GDM1 (cell line): ENCODE measurements around the gene FRMD5.

Source experiments
- DNase-seq: peaks from one replicate; lab custom pipeline; 2025; lab: John Stamatoyannopoulos, UW

Gene FRMD5

DNA sequence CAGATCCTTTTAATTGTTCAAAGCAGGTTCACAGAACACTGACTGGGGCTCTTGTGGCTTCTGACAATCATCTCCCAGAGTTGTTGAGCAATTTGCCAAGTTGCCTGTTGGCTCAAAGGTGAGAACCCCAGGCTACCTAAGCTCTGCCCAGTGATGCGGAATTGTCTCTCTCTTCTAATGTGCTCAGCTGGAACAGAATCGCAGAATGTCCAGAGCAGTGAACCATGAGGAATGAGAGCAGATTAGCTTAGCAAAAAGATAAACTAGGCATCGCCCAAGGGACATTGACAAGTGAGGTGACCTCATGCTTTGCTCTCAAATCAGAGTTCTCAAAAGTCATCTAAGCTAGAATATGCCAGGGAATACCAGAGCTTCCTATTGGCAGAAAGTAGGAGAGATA is 220.2 kb downstream of the FRMD5 start:
- DNase-seq = no peak

GRCh38 chr15:43969802-43970375 is 225.2 kb downstream of the FRMD5 start:
- no peak for DNase-seq

- DNase-seq = no peak
Observed at GRCh38 chr15:43968551-43968950, 226.5 kb downstream of the FRMD5 start.

GRCh38 chr15:43966646-43967045 is 228.4 kb downstream of the FRMD5 start:
- no peak for DNase-seq

- no peak for DNase-seq
Observed at GRCh38 chr15:43958861-43959330, 236.2 kb downstream of the FRMD5 start.

DNA sequence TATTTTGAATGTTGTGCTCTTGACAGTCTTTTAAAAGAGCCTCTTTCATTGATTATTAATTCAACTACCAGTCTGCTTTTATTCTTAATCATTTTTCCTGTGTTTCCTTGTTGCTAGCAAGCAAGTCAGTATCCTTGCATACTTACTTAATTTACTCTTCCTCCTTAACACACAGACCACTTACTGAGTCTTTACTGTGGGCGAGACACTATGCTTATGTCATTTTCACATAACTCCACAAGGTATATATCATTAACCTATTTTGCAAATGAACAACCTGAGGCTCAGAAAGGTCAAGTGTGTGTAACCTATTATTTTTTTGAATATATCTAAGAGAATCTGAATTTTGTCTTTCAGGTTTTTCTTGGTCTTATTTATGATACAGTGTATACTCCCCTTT is 237.3 kb downstream of the FRMD5 start:
- no peak for DNase-seq

DNA sequence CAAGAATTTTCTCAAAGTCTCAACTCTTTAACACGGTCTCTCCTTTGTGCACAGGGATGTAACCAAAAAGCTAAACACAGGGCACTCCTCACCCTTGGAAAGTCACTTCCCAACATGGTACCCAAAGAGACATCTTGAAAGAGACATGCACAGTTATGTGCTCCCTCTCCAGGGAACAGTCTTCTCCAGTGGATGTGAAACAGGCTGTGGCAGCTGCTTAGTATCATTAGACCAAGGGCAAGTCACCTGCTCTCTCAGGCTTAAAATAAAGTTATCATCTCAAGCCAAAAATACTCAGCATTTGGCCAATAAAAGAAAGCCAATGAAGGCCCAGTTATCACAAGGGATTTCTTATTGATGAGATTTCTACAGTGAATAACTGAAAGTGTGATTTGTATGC is 239.9 kb downstream of the FRMD5 start:
- DNase-seq = no peak

DNA sequence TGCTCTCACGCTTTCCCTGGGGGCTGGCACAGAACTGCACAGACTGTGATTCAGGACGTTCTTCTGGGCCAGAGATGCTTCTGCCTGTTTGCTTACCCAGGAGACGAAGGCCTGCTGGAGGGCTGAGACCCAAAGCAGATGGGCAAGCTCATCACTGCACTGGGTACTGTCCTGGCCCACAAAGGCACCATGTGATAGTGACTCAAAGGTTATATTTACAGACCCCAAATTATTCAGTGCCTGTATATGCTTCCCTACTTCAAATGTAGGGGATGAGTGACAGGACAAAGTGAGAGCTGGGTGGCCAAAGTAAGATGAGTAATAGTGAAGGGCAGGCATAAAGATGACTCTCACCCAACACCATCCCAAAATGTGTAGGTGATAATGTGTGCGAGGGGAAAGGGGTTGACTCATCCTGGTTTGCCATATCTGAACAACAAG is 240.9 kb downstream of the FRMD5 start:
- no peak for DNase-seq

- no peak for DNase-seq
Observed at GRCh38 chr15:43953402-43953801, 241.7 kb downstream of the FRMD5 start.

DNA sequence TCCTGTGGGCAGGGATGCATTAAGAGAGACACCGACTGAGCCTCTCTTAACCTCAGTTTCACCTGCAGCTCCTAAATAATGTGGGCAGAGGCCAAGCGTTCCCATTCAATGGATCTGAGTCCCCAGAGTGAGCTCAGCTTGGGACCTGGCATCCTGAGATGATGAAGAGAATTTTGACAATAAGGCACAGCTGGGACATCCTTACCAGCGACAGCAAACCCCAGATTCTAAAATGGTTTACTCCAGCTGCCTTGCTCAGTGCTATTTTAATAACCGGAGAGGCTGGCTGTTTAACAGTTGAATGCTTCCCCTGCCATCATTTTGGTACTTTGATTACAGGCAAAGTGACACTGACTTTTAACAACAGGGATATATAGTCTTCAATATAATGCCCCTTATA is 244.5 kb downstream of the FRMD5 start:
- DNase-seq = no peak

- no peak for DNase-seq
Observed at GRCh38 chr15:43948691-43949325, 246.3 kb downstream of the FRMD5 start.

GRCh38 chr15:43943511-43943910 is 251.6 kb downstream of the FRMD5 start:
- no peak for DNase-seq

DNA sequence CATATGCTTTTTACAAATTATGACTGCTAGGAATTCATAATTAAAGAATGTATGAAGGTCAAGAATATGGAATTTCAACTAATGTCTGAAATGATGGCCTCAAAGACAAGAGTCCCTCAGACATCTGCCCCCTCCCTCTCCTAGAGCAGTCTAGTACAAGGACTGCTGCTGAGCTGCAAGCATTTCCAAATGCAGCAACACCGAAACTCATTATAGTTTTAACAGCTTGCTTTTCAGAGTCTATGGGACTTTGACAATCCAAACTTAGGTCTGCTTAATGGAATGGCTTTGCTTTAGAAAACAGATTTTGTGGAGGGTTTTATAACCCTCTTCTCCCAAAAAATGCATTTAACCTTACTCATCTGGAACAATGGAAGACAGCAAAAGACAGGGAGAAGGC is 252.9 kb downstream of the FRMD5 start:
- DNase-seq = no peak

DNA sequence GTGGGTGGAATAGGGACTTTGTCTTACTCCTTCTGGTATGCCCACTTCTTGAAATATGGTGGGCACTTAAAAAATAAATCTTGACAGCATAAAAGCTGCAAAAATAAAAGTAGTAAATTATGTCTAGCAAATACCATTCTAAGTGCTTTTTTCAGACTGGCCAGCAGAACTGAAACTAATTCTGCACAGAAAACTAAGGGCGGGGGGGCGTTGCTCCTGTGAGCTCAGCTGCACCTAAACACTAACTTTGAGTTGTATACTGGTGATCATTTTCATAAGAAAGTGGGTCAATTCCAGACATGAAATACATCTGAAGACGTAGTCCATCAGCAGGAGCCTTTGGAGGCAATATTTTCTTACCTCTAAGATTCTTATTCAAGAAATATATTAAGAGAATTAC is 253.5 kb downstream of the FRMD5 start:
- DNase-seq = no peak

DNA sequence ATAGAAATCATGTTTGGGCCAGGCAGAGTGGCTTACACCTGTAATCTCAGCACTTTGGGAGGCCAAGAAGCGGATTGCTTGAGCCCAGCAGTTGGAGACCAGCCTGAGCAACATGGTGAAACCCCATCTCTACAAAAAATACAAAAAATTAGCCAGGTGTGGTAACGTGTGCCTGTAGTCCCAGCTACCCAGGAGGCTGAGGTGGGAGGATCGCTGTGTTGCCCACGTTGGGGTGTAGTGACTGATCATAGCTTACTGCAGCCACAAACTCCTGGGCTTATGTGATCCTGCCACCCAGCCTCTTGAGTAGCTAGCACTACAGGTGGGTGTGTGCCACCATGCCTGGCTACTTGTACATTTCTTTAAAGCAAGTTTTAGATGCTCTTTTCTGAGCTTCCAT is 254.0 kb downstream of the FRMD5 start:
- no peak for DNase-seq

DNA sequence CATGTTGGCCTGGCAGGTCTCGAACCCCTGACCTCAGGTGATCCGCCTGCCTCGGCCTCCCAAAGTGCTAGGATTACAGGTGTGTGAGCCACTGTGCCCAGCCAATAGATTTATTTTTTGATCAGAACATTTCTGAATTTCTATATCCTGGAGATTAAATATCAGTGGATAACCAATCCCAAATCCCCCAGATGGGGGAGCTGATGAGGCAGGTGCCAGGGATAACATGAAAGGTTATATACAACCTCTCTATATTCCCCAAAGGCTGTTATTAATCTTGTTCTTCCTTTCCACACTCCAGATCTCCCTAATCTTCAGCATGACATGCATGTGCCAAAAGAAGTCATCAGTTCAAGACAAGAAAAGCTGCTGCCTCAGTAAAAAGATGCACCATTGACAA is 256.0 kb downstream of the FRMD5 start:
- DNase-seq = no peak

- DNase-seq = no peak
Observed at GRCh38 chr15:43934480-43934879, 260.6 kb downstream of the FRMD5 start.

DNA sequence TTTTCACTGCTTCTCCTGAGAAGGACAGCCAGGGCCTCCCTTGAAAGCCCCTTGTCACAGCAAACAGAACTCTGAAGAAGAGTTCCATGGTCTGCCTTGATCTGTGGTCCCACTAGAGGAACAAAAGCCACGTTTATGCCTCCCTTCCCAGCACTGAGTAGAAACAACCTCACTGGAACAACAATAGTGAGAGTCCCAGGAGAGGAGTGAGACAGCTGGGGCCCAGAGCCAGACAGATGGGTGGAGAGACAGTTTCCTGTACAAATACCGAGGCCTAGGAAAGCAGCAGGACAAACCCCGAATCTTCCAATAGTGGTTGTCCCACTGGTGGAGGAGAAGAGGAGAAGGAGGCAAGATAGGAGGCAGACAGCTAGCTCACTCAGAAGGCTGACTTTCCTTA is 262.2 kb downstream of the FRMD5 start:
- DNase-seq = no peak

DNA sequence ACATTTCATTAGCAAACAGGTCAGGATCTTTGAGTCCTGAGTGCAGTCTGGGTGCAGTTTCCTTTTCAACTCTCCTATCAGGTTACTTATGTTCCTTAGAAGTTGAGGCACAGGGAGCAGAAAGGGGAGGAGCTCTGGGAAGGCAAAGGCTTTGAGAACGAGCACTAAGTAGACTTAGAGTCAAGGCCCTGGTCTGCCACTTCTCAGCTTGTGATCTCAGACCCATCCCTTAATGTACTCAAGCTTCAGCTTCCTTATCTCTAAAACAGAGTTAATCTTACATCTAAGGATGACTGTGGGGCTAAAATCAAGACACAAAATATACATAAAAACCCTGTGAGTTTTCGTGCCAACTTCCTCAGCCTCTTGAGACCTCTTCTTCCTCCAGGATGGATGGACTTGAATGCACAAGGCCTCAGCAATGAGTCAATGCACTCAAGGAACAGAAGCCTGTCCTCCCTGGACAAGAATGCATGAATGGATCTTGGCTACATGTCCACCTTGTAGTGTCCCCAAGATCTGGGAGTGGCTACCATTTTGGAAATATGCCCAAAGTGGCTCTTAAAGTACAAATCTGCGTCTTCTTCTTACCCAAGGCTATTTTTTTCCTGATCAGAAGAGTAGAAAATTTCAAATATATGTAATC is 263.2 kb downstream of the FRMD5 start:
- DNase-seq = no peak

DNA sequence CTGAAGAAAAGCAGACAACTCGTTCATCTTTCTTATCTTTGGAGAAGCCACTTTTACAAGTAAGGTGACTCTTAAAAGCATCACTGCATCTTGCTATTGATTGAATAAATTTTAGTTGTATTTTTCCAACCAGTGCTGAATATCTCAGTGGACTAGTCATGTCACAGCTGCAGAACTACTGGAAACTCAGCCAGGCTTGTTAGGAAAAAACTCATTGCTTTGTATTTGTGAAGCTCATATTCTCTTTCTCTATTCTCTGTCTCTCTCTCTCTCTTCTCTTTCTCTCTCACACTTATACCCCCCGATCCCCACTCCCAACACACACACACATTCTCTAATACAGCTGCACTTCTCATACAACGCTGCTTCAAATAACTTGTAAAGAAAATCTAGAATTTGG is 264.0 kb downstream of the FRMD5 start:
- no peak for DNase-seq

- DNase-seq = no peak
Observed at GRCh38 chr15:43930556-43930955, 264.5 kb downstream of the FRMD5 start.

GRCh38 chr15:43930079-43930478 is 265.0 kb downstream of the FRMD5 start:
- DNase-seq = no peak

DNA sequence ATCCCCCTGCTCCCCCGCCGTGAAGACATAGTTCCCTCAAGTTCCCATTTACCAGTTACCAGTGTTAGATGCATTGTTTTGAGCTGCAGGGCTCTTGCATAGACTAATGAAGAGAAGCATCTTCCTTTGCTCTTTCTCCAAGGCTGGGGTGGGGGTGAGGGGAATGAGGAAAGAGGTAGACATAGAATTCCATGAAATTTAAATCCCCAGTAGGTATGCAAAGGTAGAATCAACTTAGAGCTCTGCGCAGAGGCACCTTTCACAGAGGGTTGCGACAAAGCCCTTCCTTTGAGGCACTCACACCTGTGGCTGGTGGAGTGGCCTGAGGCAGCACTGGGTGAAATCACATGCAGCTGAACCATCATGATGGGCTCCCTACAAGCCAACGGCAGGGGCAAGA is 266.9 kb downstream of the FRMD5 start:
- DNase-seq = no peak

DNA sequence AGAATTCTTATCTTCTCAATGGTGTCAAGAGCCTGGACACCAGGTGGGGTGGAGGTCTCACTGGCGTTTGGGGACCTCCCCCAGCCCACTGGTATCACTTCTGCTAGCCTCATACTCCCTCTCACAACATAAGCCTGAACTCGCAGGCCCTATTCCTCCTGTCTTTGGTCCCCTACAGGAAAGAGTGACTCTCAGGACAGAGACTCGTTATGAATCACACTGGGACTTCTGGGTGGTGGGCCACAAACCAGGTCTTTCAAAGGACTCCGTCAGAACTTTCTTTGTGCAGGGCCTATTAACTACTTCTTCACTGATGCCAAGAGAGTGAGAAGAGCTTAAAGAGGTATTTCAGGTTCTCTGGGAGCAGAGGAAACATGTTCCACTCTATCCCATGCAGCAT is 267.9 kb downstream of the FRMD5 start:
- DNase-seq = no peak
